Stimulated activated CD4-positive, alpha-beta T cell treated with anti-CD3 and anti-CD28 coated beads, Interleukin-1b, Interleukin-23, amount 100 ng/mL, for 48 hours (primary cell): ENCODE data around the gene NFATC3.

Experiments
- DNase-seq: peaks from one replicate; pipeline ENCODE4 v3.0.0-alpha.2; 2020

Gene NFATC3

GRCh38 chr16:68233085-68233834 lies 148.1 kb downstream of the NFATC3 start:
- DNase-seq, result no peak

DNA sequence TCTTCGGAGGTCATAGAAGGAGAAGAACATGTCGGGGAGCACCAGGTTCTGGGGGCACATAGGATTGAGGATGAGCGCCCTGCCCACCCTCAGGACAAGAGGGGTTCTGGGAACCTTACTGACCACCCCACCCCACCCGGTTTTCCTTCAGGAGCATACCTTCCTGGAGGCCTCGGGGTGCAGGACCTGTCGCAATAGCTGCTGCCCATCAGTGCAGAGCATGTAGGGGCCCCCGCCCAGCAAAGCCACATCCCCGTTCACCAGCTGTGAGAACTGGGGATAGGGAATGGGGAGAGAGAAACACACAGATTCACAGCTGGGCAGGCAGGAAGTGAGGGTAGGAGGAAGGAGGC lies 148.6 kb downstream of the NFATC3 start:
- no peak for DNase-seq

DNA sequence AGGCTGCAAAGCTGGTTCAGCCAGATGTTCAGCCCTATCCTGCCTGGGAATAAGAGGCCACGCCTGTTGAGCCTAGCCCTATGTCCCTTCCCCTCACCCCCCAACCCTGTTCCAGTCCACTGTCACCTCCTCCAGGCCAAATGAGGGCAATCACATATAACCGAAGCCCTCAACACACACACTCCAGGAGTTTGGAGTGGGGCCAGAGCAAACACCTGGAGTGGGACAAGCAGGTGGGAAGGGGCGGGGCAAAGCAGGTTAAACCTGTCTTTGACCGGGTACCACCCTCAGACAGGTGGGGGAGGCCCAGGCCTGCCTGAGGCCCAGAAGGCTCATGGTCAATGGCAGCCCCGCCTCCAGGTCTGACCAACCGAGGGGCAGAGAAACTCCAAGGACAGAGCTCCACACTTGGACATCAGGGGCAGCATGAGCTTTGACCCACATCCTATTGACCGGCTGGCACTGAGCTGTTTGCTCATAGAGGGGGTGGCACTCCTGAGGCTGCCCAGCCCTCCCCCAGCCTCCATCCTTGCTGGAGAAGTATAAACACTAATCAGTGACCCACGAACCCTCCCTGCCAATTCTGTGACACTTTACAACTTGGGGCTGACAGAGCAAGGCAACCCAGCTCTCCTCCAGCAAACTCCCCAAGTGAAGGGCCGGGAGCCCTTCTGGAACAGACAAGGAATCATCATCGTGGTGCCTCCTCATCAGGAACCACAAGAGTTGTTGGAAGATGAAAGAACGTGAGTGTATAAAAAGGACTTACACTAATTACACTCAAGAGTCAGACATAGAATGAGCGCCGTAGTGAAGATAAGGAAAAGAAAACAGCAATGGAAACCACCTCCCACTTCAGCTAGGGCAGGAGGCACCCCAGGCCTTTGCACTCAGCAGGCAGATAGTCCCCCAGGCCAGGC lies 149.3 kb downstream of the NFATC3 start:
- no peak for DNase-seq

DNA sequence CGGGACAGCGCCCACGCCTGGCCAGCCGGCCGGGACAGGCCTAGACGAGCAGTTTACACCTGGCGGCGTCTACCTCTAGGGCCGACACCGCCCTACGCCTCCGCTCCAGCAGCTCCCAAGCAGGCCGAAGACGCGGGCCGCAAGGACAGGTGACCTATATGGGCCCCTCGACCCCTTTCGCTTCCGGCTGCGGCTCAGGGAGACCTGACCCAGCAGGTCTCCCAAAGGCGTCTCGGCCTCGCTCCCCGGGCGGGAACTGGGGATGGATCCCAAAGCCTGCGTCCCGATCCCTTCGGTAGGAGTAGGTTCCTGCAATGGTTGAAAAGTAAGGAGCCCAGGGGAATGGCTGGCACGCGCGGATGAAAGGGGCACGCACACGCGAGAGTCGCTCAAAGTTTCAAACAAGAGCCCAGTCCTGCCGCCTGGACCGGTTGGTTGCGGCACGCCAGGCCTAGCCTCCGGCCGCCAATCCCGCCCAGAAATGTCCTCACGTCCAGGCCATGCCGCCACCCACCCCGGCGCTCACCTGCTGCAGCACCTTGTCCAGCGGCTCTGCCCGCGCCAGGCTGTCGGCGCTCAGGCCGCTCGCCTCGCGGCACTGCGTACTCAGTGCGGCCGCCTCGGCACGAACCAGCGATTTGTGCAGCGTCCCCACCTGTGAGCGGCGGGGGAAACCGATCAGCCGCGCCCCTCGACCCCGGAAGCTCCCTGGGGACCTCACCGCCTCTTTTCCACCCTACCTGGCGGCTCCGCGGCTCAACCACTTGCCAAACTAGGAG lies 150.1 kb downstream of the NFATC3 start:
- no peak for DNase-seq

DNA sequence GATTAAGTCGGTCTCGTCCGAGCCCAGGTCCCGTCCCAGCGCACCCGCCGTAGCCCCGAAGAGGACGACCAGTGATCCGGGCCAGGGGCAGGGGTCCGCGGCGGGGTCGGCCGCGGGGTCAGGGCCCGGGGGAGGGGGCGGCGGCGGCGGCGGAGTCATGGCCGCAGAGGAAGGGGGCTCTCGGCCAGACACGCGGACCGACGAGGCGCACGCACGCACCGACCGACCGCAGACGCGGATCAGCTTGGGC lies 150.6 kb downstream of the NFATC3 start, which contains the start of gene ESRP2:
TSS of gene ESRP2 (minus strand) at position 241 of the 250 bp plus-strand sequence. CDS start at position 159, 82 bp downstream.
- no peak for DNase-seq

- DNase-seq, result no peak
Observed at GRCh38 chr16:68236137-68236825, 151.1 kb downstream of the NFATC3 start.

- DNase-seq, result no peak
Observed at GRCh38 chr16:68236826-68237242, 151.7 kb downstream of the NFATC3 start.

- peak; percentile 90 for DNase-seq
Observed at GRCh38 chr16:68237243-68238028, 152.3 kb downstream of the NFATC3 start.

DNA sequence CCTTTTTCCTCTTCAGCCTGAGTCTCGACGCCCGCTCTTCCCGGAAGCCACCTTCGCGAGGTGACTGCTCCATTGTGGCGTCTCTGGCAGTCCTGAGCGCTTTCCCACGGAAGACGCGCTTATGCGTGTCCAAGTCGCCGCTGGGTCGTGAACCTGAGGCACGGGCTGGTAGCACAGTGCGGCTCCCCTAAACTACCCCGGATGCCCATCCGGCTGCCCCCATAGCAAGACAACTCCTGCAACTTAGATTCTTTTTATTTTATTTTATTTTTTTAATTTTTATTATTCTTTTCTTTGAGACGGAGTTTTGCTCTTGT lies 152.8 kb downstream of the NFATC3 start:
- no peak for DNase-seq

GRCh38 chr16:68242085-68242484 lies 156.9 kb downstream of the NFATC3 start:
- DNase-seq, result no peak

DNA sequence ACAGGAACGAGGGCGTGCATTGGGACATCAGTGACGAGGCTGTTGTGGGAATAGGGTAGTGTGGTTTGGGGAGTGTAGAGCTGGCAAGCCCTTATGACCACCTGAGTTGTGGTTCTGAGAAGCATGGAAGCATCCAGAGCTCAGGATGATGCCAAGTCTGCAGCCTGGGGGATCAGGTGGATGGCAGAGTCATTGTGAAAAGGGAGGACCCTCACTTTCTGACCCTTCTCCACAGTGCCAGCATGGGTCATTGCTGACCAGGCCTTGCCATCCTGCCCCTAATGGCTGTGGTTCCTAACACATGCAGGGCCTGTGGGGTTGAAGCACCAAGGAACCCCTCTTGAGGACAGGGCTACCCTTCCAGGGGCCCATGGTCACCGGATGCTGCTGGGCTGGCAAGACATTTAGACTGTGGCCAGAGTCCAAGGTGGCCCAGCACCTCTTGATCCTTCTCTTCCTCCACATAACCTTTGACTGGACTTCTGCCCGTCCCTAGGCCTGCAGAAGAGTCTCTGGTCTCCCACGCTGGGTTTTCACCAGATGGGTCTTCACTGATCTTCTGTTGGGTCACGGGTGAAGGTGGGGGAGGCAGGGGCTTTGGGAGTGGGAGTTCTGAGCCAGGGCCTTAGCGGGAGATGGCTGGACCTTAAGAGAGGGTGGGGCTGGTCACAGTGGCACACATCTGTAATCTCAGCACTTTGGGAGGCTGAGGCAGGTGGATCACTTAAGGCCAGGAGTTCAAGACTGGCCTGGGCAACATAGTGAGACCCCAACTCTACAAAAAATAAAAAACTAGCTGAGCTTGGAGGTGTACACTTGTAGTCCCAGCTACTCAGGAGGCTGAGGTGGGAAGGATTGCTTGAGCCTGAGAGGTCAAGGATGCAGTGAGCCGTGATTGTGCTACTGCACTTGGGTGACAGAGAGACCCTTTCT lies 158.0 kb downstream of the NFATC3 start:
- DNase-seq, result no peak

GRCh38 chr16:68244481-68244902 lies 159.3 kb downstream of the NFATC3 start:
- no peak for DNase-seq

DNA sequence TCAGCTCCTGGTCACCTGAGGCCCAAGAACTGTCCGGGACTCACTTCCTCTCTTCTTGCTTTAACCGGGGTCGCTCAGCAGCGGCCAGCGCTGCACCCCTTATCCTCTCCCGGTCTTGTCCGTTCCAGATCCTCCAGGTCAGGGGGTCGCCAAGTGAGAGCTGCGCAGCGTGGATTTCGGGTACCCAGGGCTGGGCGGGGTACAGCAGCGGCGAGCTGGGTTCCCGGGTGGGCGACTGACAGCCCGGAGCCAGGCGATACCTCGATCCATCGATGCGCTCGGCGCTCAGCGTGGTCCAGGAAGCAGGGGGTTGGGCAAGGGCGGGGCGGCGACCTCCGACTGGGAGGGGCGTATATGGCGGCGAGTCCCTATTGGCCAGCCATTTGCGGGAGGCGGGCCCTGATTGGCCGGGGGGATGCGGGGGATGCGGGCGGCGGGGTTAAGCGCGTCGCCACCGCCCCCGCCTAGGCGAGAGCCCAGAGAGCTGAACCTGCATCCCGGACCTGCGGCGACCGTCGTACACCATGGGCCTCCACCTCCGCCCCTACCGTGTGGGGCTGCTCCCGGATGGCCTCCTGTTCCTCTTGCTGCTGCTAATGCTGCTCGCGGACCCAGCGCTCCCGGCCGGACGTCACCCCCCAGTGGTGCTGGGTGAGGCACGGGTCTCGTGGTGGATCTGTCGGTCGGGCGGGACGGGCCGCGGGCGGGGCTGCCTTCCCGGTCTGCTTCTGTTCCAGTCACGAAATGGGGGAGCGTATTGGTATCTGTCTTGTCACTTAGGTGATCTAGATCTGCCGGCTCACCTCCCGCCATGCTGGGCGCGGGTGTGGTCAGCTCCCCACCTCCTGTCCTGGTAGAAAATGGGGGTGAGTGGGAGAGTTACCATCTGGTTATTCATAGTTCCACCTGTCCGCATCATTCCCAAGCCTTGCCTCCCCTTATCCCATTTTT lies 160.0 kb downstream of the NFATC3 start, which contains the start of gene PLA2G15:
TSS of gene PLA2G15 (plus strand) at position 471 of the 951 bp plus-strand sequence. CDS start at position 525, 54 bp downstream.
- DNase-seq, result peak; percentile 97

DNA sequence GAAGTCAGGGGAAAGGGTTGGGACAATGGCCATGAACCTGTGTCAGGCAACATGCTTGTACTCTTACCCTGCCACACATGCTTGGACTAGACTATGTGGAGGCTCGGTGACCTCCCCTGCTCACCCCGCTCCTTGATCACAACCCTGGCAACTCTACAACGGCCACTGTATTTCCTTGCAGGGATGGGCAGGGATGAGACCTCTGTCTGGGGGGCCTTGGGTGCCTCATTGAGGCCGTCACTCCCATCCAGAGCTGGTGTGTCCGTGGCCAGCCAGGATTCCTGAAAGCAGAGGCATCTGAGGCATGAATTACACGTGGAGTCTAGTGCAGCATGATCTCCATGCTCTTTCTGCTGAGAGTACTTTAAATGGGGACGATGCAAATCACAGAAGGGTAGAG lies 161.0 kb downstream of the NFATC3 start:
- DNase-seq, result no peak

- no peak for DNase-seq
Observed at GRCh38 chr16:68246666-68247065, 161.5 kb downstream of the NFATC3 start.

DNA sequence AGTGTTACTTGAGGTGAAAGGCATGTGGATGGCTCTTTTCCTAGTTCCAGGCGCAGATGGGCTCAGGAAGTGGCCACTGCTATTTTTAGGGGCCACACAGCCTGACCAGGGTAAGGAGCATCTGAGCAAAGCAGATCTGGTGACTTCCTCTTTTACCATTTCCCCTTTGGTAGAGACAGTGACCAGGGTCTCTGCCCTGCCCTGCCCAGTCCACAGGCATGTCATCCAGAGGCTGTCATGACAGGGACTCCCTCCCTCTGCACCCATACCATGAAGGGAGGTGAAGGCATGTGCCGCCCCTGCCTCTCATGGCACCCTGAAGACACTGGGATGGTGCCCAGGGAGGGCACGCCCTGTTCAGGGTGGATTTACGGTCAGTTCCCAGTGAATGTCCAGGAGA lies 162.2 kb downstream of the NFATC3 start:
- no peak for DNase-seq

DNA sequence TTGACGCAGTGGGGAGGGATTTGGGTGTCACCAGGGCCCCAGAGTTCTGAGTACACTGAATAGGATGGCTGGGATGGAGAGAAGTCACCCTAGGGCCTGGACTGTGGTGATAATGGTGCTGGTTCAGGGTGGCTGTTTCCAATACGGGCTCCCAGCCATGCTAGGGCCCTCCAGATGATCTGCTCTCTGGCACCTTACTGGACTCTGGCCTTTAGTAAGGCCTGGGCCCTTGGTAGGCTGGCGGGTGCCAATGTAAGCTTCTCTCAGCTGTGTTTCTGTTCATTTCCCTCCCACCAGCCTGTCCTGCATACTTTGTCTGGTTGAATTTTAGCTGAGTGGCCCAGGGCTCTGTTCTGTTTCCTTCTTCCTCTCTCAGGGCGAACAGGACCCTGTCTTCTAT lies 162.8 kb downstream of the NFATC3 start:
- no peak for DNase-seq

DNA sequence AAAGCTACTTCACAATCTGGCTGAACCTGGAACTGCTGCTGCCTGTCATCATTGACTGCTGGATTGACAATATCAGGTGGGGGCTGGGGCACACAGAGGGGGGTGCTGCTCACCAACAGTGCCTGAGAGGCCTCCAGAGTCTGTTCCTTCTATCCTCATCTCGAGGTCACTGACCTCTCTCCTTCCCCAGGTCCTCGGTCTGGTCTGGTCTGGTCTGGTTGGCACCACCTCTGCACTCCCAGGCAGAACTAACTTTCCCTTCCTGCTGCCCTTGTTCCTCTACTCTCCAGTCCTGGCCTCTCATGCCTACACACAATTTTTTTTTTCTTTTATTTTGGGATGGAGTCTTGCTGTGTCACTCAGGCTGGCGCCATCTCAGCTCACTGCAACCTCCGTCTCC lies 164.2 kb downstream of the NFATC3 start:
- no peak for DNase-seq

DNA sequence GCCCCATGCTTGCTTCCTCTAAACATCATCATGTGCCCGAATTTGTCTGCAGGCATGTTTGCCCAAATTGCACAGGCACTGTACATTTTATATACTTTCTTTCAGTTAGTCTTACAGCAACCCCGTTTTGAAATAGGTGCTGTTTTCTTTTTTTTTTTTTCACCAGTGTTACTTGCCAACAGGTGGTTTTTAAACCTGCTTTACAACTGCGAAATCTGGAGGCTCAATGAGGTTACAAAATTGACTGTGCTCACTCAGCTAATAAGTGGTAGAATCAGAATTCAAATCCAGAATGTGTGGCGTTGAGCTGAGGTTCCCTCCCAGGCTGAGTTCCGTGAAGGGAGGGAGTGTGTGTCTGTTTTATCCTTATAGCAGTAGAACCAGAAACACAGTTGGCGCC lies 165.8 kb downstream of the NFATC3 start:
- DNase-seq, result no peak

GRCh38 chr16:68251832-68252231 lies 166.7 kb downstream of the NFATC3 start:
- no peak for DNase-seq
